Urothelium cell line (cell line): ENCODE data around the gene BAIAP3.

Source experiments
- DNase-seq: peaks from one replicate; pipeline ENCODE4 v3.0.0; 2011; ENCODE audit warnings: low spot score, mixed read lengths
- FAIRE-seq: peaks from 2 replicates; lab custom pipeline; 2011; peaks lifted over from hg19 to GRCh38; lab: Jason Lieb, UNC

Gene BAIAP3

GRCh38 chr16:1330931-1331711, 2.3 kb upstream of the BAIAP3 start:
- DNase-seq: no peak
- FAIRE-seq: no peak

DNA sequence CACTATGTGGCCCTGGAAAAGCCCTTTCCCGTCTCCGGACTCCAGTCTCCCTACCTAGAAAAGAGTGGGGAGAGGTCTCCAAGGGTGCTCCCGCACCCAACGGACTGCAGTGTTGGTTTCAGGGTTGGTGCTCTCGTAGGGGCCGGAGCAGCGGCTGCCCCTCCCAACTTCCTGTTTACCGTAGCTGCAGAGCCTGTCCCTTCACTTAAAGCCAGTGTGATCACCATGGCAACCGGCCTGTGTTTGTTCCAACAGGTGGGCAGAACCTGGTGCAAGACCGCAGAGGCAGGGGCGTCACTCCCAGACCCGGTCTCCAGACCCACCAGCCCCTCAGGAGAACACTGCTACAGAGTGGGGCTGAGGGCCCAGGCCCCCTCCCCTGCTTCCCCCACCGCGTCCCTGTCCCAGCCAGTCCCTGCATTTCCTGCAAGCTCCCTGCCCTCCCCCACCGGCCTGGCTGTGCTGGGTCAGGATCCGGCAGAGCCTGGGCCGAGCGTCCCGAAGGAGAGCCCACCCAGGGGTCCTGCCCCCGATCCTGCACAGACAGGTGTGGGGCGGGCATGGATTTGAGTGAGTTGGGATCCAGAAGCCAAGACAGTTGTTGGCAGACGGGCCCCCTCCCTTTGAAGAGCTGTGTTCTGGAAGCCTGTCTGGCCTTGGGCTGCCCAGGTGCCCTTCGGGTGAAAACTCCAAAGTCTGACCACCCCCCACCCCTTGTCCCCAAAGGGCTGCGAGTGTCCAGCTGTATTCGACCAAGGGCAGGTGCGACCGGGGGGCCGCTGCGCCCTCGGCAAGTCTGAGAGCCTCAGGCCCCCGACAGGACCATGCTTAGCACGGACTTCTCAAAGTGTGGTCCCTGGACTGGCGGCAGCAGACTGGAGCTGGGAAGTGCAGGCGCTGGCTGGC, 1.5 kb upstream of the BAIAP3 start:
- DNase-seq: peak; percentile 87
- FAIRE-seq: no peak

GRCh38 chr16:1332618-1333148, 762 bp upstream of the BAIAP3 start:
- FAIRE-seq: no peak

DNA sequence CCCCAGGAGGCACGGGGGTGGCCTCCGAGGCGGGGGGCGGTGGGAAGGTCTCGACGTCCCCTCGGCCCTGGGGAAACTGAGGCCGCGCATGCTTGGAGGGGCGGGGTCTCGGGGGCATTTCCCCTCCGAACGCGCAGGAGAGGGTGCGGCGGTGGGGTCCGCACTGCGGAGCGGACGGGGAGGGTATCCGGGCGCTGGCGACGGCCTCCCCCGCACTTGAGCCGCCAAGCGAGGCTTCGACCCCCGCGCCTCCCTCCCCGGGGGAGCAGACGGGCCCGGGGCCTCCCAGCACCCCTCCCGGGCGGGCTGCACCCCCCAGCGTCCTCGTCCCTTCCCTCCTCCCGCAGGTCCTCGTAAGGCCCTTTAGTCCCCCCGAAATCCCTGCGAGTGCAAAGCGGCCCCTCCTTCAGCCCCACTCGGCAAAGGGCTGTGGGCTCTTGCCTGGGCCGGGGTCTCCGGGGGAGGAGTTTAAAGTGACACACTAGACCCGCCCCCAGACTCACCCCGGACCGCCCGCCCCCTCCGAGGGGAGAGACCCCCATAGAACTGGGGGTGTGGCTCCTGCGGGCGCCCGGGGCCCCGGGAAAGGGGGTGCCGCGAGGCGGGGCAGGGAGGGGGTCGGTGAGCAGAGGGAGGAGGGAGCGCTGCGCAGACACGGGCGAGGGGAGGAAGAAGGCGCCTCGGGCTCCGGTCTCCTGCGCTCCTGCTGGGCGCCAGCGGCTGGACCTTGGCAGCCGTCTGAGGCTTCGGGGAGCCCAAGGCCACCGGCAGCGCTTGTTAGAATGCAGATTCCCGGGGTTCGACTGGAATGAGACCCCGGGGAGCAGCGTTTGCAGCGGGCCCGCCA, 632 bp downstream of the BAIAP3 start:
- FAIRE-seq: no peak
- no peak for DNase-seq

More at GRCh38 chr16:1332618-1333148, 762 bp upstream of the BAIAP3 start:
- DNase-seq: no peak

DNA sequence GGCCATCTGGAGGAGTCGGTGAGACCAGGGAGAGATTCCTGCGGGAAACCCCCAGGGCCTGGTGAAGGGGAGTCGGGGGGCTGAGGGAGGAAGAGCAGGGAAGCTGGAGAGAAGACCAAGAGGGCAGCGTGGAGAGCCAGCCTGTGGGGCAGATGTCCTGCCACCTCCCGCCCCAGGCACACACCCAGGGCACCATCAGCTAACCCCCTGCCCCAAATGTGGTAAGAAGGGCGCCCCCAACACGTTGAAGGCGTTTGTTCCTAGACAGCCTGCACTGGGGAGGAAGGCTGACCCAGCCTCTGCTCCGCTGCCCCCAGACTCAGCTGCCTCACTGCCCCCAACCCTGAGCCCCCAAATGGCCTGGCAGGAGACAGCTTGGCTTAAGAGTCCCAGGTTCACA, 1.3 kb downstream of the BAIAP3 start:
- FAIRE-seq: no peak

GRCh38 chr16:1335211-1335971, 1.9 kb downstream of the BAIAP3 start:
- FAIRE-seq (no peak), DNase-seq (no peak)

More for the DNA sequence above, 1.3 kb downstream of the BAIAP3 start:
- no peak for DNase-seq

DNA sequence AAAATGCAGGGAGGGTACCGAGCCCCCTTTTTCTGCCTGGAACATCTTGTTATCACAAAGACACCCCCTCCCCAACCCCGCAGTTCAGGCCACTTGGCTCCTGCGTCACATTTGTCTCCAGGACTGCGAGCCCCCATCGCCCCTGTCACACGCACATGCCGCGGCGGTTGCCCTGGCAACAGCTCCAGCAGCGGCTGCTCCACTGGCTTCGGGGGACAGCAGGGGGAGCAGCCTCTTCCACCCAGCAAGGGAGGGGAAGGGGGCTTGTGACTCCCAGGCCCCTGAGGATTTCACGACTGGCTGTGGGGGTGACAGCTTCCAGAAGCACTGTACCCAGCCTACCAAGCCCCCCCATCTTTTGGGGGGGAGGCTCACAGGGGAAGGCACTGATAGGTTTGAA, 2.6 kb downstream of the BAIAP3 start:
- no peak for FAIRE-seq
- no peak for DNase-seq

GRCh38 chr16:1336619-1337018, 3.2 kb downstream of the BAIAP3 start:
- FAIRE-seq (no peak), DNase-seq (no peak)

DNA sequence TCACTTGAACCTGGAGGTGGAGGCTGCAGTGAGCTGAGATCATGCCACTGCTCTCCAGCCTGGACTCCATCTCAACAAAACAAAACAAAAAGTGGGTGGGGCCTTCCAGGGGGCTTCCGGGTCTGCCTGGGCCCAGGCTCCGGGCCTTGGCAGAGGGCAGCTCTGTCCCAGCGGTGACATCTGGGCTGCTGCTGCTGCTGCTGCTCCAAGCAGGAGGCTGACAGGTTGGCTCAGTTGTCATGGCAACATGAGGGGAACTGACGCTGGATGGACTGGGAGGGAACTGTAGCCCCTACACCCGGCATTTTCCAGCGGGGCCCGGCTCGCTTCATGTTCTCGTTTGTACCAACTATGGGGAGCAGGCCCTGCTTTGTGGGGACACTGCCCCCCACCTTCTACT, 4.0 kb downstream of the BAIAP3 start:
- DNase-seq (no peak), FAIRE-seq (no peak)

DNA sequence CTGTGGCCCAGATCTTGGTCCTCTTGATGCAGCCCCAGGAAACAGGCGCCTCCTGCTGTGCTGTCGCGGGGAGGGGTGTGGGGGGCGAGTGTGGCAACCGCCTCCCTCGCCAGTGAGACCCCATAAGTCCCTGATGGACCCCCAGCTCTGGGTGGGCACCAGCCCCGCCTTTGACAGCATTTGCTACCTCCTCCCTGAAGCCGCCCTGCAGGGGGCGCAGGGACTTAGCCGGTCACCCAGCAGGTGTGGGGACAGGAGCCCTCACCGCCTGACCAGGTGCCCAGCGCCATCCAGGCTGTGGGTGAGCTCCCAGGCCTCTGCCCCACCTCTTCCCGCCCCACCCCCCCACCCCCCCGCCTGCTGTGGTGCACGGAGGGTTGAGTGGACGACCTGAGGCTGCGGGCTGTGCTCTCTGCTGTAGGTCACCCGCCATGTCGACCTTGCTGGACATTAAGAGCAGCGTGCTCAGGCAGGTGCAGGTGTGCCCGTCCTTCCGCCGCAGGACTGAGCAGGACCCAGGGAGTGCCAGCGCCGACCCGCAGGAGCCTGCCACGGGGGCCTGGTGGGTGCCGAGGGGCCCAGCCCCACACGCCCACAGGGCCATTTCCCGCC, 4.8 kb downstream of the BAIAP3 start:
- peak; percentile 44 for DNase-seq
- FAIRE-seq: no peak

- FAIRE-seq: no peak
- DNase-seq: no peak
Measured at GRCh38 chr16:1338855-1339675, 5.6 kb downstream of the BAIAP3 start.

GRCh38 chr16:1340730-1341494, 7.5 kb downstream of the BAIAP3 start:
- DNase-seq: no peak
- no peak for FAIRE-seq

DNA sequence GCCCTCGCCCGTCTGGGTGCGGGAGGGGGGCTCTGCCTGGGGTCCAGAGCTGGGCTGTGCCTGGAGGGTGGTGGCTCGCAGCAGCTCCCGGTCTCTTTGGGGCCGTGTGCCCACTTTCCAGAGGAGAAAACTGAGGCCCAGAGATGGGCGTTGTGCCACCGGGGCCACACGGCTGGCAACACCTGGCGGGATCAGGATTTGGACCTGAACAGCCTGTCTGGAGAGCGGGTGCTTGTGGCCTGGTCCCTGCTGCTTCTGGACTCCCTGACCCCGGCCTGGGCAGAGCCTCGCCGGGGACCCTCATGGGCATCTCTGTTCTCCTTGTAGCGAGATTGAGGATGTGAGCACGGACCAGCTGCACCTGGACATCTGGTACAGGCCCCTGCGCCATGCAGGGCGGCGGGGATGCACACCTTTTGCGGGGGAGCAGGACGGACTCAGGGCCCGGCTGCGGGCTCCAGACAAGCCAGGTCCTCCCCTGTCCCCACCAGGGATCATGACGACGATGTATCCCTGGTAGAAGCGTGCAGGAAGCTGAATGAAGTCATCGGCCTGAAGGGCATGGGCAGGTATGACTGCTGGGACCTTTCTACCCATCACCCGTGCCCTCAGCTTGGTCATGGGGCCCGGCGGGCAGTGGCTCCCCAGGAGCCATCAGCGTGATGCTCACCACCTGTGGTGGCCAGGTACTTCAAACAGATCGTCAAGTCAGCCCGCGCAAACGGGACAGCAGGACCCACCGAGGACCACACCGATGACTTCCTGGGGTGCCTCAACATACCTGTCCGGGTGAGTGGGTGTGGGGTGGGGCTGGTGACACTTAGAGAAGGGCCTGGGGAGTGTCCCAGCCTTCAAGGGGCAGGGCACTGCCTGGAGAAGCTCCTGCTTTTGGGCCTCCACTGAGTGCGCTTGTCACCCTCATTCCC, 8.3 kb downstream of the BAIAP3 start:
- FAIRE-seq: no peak
- no peak for DNase-seq

- peak; percentile 97 for DNase-seq
- peak; percentile 99 for FAIRE-seq
Measured at GRCh38 chr16:1342526-1343427, 9.3 kb downstream of the BAIAP3 start.

DNA sequence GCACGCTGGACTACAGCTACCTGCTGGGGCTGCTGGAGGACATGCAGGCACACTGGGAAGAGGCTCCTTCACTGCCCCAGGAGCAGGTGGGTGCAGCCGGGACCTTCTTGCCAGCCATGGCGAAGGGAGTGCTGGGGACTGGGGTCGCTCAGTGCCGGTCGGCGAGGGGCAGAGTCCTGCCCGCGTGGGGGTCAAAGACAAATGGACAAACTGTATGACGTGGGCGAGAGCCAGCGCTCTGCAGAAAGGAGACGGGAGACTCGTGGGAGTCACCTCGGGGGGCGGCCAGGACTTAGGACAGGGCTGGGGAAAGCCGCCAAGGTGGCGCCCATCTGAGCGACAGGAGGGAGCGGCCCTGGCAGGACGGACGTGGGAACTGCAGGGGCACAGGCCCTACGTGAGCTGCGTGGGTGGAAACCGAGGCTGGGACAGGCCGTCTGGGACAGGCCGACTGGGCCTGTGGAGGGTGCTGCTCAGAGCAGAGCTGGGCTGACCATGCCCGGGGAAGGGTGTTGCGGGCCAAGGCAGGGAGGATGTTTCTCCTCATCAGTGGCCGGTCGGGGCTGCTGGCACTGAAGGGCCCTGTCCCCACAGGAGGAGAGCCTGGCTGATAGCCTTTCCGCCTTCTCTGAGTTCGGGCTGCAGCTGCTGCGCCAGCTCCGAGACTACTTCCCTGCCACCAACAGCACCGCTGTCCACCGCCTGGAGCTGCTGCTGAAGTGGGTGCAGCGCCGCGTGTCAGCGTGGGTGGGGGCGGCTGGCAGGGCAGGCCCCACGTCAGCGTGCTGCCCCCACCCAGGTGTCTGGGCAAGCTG, 10.2 kb downstream of the BAIAP3 start:
- FAIRE-seq: no peak
- DNase-seq: no peak
